Inflammatory macrophage (primary cell): ENCODE results near the gene ERVFRD-1.
"Not testable (repeated sequence)": the region's sequence is repeated elsewhere in the genome, so short reads cannot be mapped to it uniquely, and the experiment has no call there.

Experiments used
- DNase-seq, 2 donors: peaks; one replicate each; pipeline ENCODE4 v3.0.0-alpha.2; 2020 to 2022

Gene ERVFRD-1

DNA sequence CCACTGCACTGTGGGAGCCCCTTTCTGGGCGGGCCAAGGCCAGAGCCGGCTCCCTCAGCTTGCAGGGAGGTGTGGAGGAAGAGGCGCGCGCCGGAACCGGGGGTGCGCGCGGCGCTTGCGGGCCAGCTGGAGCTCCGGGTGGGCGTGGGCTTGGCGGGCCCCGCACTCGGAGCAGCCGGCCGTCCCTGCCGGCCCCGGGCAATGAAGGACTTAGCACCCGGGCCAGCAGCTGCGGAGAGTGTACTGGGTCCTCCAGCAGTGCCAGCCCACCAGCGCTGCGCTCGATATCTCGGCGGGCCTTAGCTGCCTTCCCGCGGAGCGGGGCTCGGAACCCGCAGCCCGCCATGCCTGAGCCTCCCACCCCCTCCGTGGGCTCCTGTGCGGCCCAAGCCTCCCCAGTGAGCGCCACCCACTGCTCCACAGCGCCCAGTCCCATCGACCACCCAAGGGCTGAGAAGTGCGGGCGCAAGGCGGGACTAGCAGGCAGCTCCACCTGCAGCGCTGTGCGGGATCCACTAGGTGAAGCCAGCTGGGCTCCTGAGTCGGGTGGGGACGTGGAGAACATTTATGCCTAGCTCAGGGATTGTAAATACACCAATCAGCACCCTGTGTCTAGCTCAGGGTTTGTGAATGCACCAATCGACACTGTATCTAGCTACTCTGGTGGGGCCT lies 24.2 kb downstream of the ERVFRD-1 start:
- not testable (repeated sequence) for DNase-seq

DNA sequence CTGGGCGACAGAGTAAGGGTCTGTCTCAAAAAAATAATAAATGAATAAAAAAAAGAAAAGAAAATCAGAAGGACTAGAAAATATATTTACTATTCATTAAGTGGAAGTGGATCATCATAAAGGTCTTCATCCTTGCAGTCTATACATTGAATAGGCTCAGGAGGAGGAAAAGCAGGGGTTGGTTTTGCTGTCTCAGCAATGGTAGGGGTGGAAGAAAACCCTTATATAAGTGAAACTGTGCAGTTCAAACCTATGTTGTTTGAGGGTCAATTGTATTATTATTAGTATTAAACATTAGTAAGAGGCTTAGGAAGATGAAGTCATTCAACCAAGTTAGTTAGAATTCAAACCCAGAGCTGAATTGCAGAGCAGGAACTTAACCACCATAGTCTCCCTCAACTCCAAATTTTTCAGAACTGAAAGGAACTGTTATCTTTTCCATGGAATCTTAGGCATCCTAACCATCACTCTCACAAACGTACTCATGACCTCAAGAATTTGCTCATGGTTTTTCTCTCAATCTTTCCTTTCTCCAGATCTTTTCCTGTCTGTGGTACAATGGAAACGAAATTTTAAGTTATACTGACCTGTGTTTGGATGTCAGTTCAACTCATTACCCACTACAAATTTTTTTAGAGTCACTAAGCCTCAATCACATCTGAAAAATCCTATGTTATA lies 25.6 kb downstream of the ERVFRD-1 start:
- DNase-seq, result no peak

DNA sequence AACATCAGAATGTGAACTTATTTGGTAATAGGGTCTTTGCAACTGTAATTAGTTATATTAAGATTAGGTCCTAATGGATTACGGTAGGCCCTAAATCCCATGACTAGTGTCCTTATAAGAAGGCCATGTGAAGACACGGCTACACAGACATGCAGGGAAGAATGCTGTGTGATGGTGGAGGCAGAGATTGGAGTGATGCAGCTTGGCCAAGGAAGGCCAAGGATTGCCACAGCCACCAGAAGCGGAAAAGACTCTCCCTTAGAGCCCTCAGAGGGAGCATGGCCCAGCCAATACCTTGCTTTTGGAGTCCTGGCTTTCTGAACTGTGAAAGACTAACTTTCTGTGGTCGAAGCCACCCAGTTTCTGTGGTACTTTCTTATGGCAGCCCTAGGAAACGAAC lies 27.6 kb downstream of the ERVFRD-1 start:
- DNase-seq, result no peak

DNA sequence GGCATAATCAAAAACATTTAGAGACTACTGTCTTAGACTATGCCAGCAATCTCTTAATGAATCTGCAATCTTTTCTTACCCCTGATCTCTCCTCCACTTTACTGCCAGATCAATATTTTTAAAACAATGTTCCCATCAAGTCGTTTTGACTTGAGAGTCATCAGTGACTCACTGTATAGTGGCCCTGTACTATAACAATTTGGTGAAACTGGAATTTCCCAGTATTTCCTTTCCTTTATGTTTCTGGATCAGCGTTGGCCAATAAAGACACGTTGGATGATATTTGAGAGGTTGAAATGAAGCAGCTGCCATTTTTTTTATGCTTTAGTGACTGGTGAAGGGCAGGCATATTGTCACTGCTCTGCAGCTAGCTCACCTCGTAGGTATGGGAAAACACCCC lies 28.0 kb downstream of the ERVFRD-1 start:
- DNase-seq, result no peak

DNA sequence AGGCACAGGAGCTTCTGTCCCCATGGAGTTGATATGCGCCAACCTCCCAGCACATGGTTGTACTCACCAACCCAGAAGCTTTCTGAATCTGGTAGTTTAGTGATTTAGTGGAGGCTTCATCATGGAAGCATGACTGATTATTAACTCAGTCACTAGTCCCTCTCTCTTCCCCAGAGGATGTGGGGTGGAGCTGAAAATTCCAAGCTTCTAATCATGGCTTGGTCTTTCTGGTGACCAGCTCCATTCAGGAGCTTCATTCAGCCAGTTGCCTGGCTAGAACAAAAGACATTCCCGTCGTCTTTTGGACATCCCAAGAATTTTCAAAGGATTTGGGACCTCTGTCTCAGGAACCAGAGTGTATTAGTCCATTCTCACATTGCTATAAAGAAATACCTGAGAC lies 31.2 kb downstream of the ERVFRD-1 start:
- DNase-seq, result no peak

DNA sequence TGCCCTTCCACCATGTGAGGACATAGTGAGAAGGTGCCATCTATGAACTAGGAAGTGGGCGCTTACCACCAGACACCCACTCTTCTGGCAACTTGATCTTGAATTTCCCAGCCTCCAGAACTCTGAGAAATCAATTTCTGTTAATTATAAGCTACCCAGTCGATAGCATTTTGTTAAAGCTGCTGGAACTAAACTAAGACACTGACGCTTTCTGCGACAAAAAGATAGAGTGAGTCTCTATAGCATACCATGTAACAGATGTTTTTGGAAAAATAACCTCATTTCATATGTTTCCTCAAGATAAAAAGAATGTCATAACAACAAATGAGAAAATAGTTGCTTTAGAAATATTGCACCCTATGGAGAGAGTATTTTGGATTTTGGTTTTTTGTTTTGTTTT lies 33.3 kb downstream of the ERVFRD-1 start:
- DNase-seq, result no peak

DNA sequence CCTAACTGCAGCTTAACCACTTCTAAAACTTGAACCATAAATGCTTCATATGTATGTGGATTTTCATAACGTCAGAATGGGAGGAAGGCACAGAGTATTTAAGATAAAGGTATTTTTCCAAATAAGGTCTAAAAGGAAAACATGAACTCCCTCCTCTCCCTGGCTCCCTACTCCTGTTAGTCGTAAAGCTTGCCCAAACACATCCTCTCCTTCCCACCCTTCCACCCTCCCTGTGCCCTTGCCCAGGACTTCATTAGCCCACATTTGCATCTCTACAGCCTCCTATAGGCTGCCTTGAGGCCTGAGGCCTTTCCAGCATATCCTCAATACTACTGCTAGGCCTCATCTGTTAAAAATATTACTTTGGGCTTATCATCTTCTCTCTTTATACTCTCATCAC lies 35.0 kb downstream of the ERVFRD-1 start:
- no peak for DNase-seq

DNA sequence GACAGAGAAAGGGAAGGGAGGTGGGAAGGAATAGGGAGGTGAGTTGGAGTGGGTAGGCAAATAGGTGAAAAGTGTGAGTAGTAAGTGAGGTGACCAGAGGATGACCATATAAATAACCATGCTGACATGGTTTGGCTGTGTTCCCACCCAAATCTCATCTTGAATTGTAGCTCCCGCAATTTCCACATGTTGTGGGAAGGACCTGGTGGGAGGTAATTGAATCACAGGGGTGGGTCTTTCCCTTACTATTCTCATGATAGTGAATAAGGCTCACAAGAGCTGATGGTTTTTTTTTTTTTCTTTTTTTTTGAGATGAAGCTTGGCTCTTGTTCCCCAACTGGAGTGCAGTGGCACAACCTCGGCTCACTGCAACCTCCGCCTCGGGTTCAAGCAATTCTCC lies 39.4 kb downstream of the ERVFRD-1 start:
- peak in 1 of 2 donors; percentile 29 for DNase-seq

DNA sequence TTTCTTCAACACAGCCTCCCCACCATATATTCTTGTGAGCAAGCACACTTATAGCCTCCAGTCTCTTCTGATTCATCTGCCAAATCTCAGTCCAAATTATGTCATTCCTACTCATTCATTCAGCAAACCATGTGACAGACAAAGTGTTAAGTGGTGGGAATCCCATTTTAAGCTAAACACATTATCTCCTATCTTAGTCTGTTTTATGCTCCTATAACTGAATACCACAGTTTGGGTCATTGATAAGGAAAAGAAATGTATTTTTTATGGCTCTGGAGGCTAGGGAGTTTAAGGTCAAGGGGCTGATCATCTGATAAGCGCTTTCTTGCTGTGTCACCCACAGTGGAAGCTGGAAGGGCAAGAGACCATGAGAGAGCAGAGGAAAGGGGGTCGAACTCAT lies 41.8 kb downstream of the ERVFRD-1 start:
- DNase-seq, result no peak

DNA sequence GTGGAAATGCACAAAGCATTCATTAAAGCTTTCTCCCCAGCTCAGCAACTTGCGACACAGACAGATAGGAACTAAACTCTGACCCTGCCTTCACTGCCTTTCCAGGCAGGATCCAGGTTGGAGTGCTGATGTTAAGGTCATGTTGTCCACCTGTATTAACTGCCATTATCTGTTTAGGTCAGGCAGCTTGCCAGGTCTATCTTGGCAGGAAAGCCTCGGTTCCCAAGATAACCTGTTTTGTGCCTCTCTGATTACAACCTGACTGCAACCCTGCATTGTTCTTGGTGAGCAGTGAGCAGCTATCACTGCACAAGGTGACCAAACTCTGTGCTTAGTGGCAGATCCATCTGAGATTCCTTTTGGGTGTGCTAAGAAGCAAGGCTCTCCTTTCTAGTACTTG lies 44.2 kb downstream of the ERVFRD-1 start:
- DNase-seq, result no peak

DNA sequence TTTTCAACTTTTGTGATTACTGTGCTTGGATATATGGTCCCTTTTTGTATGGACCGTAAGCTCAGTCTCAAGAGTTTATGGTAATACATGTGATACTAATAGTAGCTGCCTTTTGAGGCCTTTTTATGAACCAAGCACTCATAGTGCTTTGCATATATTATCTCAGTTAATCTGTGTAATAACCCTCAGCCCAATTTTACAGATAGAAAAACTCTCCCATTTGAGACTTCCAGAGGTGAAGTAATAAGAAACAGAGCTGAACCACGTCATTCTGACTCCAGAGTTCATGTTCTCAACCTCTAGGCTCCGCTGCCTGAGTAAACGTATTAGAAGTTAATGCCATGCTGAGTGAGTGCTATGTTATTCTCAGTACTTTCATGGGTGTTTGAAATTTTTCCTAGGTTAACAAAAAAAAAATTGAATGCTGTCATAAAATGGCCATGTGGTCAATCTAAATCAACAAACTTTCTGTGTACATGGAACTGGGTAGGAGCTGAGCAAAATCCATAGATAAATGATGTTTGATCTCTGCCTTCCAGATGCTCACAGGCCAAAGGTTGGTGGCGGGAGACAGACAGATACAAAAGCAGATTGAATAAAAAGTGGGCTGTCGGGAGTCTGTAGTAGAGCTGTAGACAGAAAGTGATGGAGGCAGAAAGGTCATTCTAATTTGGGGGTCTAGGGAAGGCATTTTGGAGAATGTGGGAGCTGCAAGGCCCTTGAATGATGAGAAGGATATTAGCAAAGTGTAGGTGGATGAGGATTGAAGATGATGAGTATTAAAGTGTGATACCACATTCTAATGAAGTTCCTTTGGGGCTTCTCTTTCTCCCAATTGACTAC lies 44.8 kb downstream of the ERVFRD-1 start:
- no peak for DNase-seq

DNA sequence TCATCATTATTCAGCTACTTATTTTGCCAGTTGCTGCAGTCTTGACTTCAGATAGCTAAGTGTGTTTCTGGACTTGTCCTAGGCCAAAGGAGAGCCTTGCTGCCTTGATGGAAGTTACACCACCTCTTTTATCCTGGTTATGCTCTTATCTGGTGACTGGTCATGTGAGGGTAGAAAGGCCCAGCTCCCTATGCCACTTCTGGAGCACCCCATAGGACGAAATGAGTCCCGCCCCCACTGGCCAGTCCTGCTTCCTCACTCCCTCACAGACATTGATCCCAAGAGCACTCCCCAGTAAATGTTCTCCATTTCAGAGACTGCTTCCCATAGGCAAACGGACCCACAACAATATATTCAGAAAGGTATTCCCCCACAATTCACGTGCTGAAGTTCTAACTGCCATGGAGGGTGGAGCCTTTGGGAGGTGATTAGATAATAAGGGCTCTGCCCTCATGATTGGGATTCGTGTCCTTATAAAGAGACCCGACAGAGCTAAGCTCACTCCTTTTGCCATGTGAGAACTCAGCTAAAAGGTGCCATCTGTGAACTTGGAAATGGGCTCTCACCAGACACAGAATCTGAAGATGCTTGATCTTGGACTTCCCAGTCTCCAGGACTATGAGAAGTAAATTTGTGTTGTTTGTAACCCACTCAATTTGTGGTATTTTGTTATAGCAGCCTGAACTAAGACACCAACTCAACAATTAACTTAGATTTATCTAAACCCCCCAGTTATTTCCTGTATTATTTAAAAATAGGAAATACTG lies 45.9 kb downstream of the ERVFRD-1 start:
- peak in 1 of 2 donors; percentile 17 for DNase-seq

DNA sequence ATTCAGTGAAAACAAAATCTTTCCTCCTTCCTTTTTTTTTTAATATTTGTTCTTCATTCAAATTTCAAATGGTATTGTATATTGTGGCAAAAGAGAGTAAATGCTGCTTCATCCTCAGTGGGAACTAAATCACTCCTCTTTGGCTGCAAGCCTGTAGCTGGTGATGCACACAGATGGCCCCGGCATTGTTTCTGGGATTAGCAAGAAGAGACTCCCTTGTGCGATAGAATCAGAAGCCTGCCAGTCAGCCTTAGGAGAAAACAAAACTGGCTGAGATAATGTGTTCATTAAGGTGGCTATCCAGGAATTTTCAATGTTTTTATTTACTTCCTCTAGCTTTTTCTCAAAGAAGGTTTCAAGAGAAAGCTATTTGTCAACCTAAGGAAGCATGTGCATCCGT lies 46.7 kb downstream of the ERVFRD-1 start:
- no peak for DNase-seq

DNA sequence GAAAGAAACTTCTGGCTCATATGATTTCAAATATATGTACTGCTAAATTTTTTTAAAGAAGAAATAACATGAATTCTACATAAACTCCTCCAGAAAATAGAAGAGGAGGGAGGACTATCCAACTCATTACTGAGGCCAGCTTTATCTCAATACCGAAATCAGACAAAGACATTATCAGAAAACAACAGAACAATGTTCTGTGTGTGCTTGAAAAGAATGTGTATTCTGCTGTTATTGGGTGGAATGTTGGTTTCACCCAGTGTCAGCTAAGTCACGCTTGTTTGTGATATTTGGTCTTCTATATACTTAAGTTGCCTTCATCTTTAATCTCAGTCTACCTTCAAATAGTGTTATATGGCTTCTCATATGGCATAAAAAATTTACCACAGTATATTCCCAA lies 48.8 kb downstream of the ERVFRD-1 start:
- no peak for DNase-seq

DNA sequence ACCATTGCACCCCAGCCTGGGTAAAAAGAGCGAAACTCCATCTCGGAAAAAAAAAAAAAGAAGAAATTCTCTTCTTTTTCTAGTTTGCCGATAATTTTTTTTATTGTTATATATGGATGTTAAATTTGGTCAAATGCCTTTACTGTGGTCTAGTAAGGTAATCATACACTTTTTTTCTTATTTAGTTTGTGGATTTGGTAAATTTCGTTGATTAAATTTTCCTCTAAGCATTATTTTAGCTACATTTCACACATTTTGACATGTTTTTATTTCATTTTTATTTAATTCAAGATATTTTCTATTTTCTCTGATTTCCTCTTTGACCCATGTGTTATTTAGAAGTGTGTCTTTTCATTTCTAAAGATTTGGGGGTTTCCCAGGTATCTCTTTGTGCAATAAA lies 49.4 kb downstream of the ERVFRD-1 start:
- no peak for DNase-seq

DNA sequence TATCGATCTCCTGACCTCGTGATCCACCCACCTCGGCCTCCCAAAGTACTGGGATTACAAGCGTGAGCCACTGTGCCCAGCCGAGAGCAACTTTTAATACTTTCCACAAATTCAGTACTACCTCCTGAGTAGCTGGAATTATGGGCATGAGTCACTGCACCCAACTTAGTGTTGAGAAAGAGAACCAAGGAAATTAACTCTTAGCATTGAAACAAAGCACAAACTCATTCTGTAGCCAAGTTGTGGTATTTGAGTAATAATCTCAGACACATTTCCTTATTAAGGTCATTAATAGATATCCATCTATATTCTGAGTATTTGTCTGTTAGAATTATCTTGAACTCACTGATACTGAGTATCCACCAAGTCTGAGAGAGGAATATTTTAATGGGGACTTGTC lies 53.1 kb downstream of the ERVFRD-1 start:
- no peak for DNase-seq

DNA sequence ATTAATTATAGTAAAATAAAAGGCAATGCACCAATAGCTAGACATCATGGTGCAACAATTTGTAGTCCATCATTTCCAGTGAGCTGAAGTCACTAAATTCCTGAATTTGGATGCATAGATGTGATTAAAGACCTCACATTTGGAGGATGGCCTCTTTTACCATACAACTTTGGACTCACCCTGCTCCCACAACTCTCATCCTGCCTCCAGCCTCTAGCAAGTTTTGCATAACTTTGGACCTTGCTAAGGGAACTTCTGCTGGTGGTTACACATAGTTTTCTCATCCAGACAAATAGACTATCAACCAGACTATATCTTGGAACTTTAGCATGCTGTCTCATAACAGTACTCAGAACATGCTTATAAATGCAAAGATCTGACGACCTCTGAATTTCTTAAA lies 54.7 kb downstream of the ERVFRD-1 start:
- DNase-seq, result no peak

DNA sequence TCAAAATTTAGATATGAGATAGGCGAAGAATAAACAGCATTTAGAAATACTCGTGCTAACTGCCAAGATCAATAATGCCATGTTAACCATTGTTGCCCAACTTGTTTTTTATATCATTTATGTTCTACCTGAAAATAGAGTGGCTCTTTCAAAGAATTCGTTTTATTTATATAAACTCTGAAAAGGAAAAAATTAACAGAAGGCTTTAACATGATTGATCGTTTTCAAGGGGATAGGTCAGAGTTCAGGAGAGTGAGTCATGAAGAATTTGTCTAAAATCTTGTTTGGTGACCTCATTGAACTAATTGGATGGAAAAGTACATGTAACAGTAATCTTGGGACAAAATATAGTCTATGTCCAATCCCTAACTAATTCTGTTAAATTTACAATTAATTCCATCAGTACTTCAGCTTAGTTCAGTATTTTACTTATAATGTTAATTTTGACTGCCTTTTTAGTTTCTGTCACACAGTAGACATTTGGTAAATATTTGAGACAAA lies 56.3 kb downstream of the ERVFRD-1 start:
- no peak for DNase-seq

DNA sequence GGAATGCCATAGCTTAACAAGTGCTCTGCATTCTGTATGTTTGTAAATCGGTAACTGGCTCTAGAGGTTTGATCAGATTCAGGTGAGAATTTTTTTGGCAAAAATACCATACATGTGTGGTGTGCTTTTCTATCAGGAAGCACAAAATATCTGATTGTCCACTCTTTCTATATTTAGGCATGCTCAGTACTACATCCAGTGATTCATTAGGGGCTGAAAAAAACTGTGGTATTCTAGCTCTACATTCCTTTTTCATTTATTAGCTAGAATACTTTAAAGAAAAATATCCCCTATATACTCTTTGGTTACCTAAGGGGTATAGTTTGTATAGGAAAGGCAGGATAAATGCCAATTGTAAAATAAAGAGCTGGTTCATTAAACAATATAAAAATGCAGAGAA lies 56.8 kb downstream of the ERVFRD-1 start:
- DNase-seq, result no peak

DNA sequence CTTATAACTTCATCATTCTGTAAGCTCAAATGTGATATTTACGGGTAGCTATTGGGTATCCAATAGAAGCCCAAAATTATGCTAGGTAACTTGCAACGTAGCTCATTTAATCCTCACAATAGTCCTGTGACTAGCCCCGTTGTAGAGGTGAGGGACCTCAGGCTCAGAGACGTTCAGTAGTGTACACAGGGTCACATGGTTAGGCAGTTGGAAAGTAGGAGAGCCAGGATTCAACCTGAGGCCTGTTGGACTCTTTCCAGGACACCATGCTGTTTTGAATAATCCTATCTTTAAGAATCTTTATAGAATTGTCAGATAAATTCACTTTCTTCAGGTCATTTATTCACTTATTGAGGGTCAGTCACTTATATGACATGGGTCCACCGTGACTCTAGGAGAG lies 58.2 kb downstream of the ERVFRD-1 start:
- no peak for DNase-seq
